Neural progenitor cell (in vitro differentiated cells): ENCODE results near the gene STX16.

Source experiments
- CTCF ChIP-seq: fragments of 200-600 bp; sonication (generic); IDR thresholded peaks from 2 replicates; pipeline ENCODE4 v1.5.1; 2017; ENCODE audit warnings: antibody characterized with exemption, mild to moderate bottlenecking
- EZH2 ChIP-seq: fragments of 200-600 bp; sonication (generic); IDR thresholded peaks from 2 replicates; pipeline ENCODE4 v1.6.1; 2017; ENCODE audit warnings: antibody characterized with exemption, mild to moderate bottlenecking, moderate library complexity
- EZH2phosphoT487 ChIP-seq: fragments of 200-600 bp; sonication (generic); IDR thresholded peaks from 2 replicates; pipeline ENCODE4 v1.6.1; 2017; ENCODE audit warnings: antibody characterized with exemption

GRCh38 chr20:58665606-58666005, 14.5 kb downstream of the STX16 start:
- TF ChIP-seq CTCF (no peak), EZH2 (no peak), EZH2phosphoT487 (no peak)
